Spleen (tissue), 7 donors: ENCODE measurements around the gene CACNA1C.

Experiments used
- POLR2AphosphoS5 ChIP-seq, 3 donors: sonication (generic); formaldehyde crosslinking; IDR thresholded peaks; one replicate each; pipeline ENCODE4 v1.5.1; 2017; ENCODE audit warnings: antibody characterized with exemption in 3 of 3
- TF ChIP-seq, protein P1 (sequence below), 11 experiments: fragments of 200-600 bp in 7 of 11; fragments of 450-650 bp in 4 of 11; sonication (generic) in 4 of 11; IDR thresholded peaks in 8 of 11; conservative IDR thresholded peaks in 3 of 11; 1 replicate in 7 of 11; 2 replicates in 4 of 11; pipeline versions ENCODE4 v1.4.0 to v1.8.0; 2016 to 2021; ENCODE audit warnings: antibody characterized with exemption in 11 of 11, inconsistent platforms in 4 of 11, mild to moderate bottlenecking in 1 of 11
- donor health status: DM: no; HTN: no; CAD: no; lungs with moderate emphysema.
- donor health status: DM: no; HTN: no; CAD: no.
- donor health status: DM: no; HTN: no; CAD: no.

DNA sequence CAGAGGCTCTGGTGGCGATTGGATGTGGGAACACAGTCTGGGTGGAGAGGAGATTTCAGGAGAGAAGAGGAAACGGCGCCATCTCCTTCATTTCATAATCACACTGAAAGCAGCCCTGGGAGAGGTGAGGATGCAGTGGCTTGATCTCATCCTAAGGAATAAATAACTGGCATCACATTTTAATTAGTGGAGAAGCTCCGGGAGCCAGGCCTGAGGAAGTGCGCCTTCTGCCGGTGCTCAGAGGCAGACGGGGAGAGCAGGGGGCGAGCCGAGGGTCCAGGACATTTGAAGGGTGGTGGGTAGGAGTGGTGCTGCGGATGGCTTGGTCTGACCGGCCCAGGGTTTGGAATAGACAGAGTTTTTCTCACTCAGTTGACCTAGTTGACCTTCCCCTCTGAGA lies 265.0 kb downstream of the CACNA1C start:
- no peak for TF ChIP-seq POLR2AphosphoS5 (IDR thresholded peaks at IDR 0.05)
- TF ChIP-seq, protein P1, sequence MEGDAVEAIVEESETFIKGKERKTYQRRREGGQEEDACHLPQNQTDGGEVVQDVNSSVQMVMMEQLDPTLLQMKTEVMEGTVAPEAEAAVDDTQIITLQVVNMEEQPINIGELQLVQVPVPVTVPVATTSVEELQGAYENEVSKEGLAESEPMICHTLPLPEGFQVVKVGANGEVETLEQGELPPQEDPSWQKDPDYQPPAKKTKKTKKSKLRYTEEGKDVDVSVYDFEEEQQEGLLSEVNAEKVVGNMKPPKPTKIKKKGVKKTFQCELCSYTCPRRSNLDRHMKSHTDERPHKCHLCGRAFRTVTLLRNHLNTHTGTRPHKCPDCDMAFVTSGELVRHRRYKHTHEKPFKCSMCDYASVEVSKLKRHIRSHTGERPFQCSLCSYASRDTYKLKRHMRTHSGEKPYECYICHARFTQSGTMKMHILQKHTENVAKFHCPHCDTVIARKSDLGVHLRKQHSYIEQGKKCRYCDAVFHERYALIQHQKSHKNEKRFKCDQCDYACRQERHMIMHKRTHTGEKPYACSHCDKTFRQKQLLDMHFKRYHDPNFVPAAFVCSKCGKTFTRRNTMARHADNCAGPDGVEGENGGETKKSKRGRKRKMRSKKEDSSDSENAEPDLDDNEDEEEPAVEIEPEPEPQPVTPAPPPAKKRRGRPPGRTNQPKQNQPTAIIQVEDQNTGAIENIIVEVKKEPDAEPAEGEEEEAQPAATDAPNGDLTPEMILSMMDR (IDR thresholded peaks at IDR 0.05 in 8 of 11, conservative IDR thresholded peaks at IDR 0.05 in 3 of 11), result no peak
